ENCODE data around the gene PAX2.

Gene PAX2

DNA sequence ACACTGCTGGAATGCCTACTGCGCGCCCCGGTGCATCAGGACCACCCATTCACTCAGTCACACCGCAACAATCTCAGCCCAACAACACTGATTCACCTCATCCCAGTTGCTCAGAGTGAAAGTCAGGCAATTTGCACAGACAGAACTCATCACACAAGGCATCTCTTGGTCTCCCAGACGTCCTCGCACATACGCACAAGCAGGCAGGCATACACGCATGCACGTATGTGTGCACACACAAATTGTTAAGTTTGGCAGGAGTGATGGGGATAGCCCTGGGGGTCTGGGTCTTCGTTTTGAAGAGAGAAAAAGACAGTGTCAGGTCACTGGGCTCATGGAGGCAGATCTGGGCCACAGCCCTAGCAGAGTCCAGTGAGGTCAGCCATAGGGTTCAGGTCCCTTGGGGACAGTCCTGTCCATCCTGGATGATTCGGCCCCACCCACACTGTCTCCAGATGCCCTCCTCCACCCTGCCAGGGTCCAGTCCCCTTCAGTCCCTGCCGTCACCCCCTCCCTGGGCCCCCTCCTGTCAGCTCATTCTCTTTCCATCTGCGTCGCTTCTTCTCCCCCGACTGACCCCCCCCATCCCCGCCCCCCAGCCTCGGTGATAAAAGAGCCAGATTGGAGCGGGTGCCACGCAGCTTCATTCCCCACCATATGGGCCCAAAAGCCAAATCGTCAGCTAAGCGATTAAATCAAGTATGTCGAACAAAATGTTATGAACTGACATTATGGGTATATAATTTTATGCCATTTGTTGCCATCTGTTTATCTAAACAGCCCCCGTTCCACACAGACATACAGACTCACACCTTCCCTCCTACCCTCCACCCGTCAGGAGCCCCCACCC, 118.9 kb downstream of the PAX2 start:
- H3F3A ChIP-seq (ENCODE audit: insufficient read depth) = no peaks in the 10 kb centered on the region
- H2AFZ ChIP-seq (ENCODE audit: low read depth, low read length, severe bottlenecking) = no peak overlapping the region
- H3K9me2 ChIP-seq (replicated peaks; ENCODE audit: insufficient read depth, low read length) = no peaks in the 10 kb centered on the region
- TF ChIP-seq EZH2phosphoT487 (conservative IDR thresholded peaks at IDR 0.05; ENCODE audit: low read length) = no peak
- TF ChIP-seq, protein P1, sequence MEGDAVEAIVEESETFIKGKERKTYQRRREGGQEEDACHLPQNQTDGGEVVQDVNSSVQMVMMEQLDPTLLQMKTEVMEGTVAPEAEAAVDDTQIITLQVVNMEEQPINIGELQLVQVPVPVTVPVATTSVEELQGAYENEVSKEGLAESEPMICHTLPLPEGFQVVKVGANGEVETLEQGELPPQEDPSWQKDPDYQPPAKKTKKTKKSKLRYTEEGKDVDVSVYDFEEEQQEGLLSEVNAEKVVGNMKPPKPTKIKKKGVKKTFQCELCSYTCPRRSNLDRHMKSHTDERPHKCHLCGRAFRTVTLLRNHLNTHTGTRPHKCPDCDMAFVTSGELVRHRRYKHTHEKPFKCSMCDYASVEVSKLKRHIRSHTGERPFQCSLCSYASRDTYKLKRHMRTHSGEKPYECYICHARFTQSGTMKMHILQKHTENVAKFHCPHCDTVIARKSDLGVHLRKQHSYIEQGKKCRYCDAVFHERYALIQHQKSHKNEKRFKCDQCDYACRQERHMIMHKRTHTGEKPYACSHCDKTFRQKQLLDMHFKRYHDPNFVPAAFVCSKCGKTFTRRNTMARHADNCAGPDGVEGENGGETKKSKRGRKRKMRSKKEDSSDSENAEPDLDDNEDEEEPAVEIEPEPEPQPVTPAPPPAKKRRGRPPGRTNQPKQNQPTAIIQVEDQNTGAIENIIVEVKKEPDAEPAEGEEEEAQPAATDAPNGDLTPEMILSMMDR (IDR thresholded peaks at IDR 0.05; ENCODE audit: insufficient read depth, low read length, poor library complexity, severe bottlenecking) = no peak
- H3K36me3 ChIP-seq (ENCODE audit: low read length) = no peaks in the 10 kb centered on the region
- H4K20me1 ChIP-seq (ENCODE audit: low read depth, low read length) = no peaks in the 10 kb centered on the region
- no peaks in the 10 kb centered on the region for H3K9me3 ChIP-seq (ENCODE audit: insufficient read depth, low read length)
- H3K27ac ChIP-seq (ENCODE audit: low read depth, low read length) = no peak overlapping the region
- no peak overlapping the region for H3K4me2 ChIP-seq (ENCODE audit: low read depth, low read length, poor library complexity, severe bottlenecking)
- no peaks in the 10 kb centered on the region for H3K27me3 ChIP-seq (ENCODE audit: low read length)
- no peak overlapping the region for H3K4me3 ChIP-seq (ENCODE audit: insufficient read depth, low read length, poor library complexity, severe bottlenecking)
- no peak overlapping the region for H3K9ac ChIP-seq (ENCODE audit: low read length)
- H3K79me2 ChIP-seq (ENCODE audit: insufficient read depth, low read length) = no peaks in the 10 kb centered on the region

DNA sequence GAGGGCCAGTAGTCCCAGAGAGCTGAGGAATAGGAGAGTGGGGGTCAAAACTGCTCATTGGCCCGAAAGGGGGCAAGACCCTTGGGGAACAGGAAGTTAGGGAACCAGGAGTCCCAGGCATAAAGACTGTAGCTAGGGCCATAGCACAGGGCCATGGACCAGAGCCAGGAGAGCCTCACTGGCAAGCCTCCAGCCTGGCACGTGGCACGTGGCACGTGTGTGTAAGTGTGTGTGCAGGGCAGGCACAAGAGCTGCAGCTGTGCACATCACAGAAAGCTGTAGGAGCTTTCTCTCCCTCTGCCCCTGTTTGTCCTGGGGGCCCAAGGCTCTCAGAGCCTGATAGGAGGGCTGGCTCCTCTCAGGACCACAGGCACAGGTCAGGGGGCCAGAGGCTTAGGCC, 119.6 kb downstream of the PAX2 start:
- Histone ChIP-seq H3K79me2 (ENCODE audit: insufficient read depth, low read length) (no peaks in the 10 kb centered on the region), H3K27ac (ENCODE audit: low read depth, low read length) (no peak overlapping the region), H3K9me3 (ENCODE audit: insufficient read depth, low read length) (no peaks in the 10 kb centered on the region), H3K4me3 (ENCODE audit: insufficient read depth, low read length, poor library complexity, severe bottlenecking) (no peak overlapping the region), H3K36me3 (ENCODE audit: low read length) (no peaks in the 10 kb centered on the region), H2AFZ (ENCODE audit: low read depth, low read length, severe bottlenecking) (no peak overlapping the region), H4K20me1 (ENCODE audit: low read depth, low read length) (no peaks in the 10 kb centered on the region), H3K9ac (ENCODE audit: low read length) (no peak overlapping the region), H3K4me2 (ENCODE audit: low read depth, low read length, poor library complexity, severe bottlenecking) (no peak overlapping the region), H3F3A (ENCODE audit: insufficient read depth) (no peaks in the 10 kb centered on the region), H3K27me3 (ENCODE audit: low read length) (no peaks in the 10 kb centered on the region), H3K9me2 (replicated peaks; ENCODE audit: insufficient read depth, low read length) (no peaks in the 10 kb centered on the region)
- no peak for TF ChIP-seq EZH2phosphoT487 (conservative IDR thresholded peaks at IDR 0.05; ENCODE audit: low read length)
- TF ChIP-seq, protein P1 (IDR thresholded peaks at IDR 0.05; ENCODE audit: insufficient read depth, low read length, poor library complexity, severe bottlenecking) = no peak

DNA sequence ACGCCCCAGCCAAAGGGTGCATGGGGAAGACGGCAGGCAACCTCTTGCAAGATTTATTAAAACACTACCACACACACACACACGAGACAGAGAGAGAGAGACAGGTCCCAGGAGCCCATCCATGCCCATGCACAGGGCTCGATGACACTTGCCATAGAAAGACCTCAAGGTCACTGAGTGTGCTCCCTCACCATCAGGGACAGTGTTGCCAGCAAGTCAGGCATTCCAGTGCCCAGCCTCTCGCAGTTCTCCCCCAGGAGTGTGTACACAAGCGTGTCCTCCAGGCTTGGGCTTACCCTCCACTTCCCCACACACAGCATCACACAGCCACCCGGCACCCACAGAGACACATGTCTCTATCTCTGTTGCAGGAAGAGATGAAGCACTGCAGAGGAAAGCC, 120.6 kb downstream of the PAX2 start:
- no peaks in the 10 kb centered on the region for H3K27me3 ChIP-seq (ENCODE audit: low read length)
- no peak overlapping the region for H2AFZ ChIP-seq (ENCODE audit: low read depth, low read length, severe bottlenecking)
- H3K4me3 ChIP-seq (ENCODE audit: insufficient read depth, low read length, poor library complexity, severe bottlenecking) = no peak overlapping the region
- H3K9me2 ChIP-seq (replicated peaks; ENCODE audit: insufficient read depth, low read length) = no peaks in the 10 kb centered on the region
- TF ChIP-seq, protein P1 (IDR thresholded peaks at IDR 0.05; ENCODE audit: insufficient read depth, low read length, poor library complexity, severe bottlenecking) = no peak
- TF ChIP-seq EZH2phosphoT487 (conservative IDR thresholded peaks at IDR 0.05; ENCODE audit: low read length) = no peak
- H3K9me3 ChIP-seq (ENCODE audit: insufficient read depth, low read length) = no peaks in the 10 kb centered on the region
- H3K9ac ChIP-seq (ENCODE audit: low read length) = no peak overlapping the region
- no peak overlapping the region for H3K27ac ChIP-seq (ENCODE audit: low read depth, low read length)
- no peaks in the 10 kb centered on the region for H3K79me2 ChIP-seq (ENCODE audit: insufficient read depth, low read length)
- no peak overlapping the region for H3K4me2 ChIP-seq (ENCODE audit: low read depth, low read length, poor library complexity, severe bottlenecking)
- H4K20me1 ChIP-seq (ENCODE audit: low read depth, low read length) = no peaks in the 10 kb centered on the region
- no peaks in the 10 kb centered on the region for H3K36me3 ChIP-seq (ENCODE audit: low read length)
- no peaks in the 10 kb centered on the region for H3F3A ChIP-seq (ENCODE audit: insufficient read depth)
